ENCODE results near the gene USP54. TPM values are rescaled to one million over a fixed set of nuclear protein-coding genes. Genes with fewer than 3 reads are reported as not detected.

Gene USP54
- polyA plus RNA-seq, 1 donor from 2014 or later = 12.7 TPM

DNA sequence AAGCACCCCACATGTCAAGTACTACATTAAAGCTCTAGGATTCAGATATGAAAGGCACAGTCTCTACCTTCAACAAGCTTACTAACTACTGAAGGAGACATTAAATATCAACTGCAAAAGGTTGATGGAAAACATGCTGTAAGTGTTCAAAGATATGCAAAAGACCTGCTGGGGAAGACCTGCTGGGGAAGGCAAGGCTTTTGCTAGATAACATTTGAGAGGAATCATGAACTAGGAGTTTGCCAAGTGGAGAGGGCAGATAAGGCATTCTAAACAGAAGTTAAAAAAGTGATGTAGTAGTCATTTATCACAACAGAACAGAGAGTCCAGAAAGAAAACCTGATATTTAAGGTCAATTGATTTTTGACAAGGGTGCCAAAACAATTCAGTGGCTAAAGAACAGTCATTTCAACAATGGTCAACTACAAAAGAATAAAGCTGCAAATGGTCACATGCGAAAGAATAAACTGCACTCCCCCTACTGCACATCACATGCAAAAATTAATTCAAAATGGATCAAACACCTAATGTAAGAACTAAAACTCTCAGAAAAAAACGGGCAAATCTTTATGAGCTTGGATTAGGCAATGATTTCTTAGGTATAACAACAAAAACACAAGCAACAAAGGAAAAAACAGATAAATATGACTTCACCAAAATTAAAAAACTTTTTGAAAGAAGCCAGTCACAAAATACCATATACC lies 134.8 kb downstream of the USP54 start:
- TF ChIP-seq, protein P1, sequence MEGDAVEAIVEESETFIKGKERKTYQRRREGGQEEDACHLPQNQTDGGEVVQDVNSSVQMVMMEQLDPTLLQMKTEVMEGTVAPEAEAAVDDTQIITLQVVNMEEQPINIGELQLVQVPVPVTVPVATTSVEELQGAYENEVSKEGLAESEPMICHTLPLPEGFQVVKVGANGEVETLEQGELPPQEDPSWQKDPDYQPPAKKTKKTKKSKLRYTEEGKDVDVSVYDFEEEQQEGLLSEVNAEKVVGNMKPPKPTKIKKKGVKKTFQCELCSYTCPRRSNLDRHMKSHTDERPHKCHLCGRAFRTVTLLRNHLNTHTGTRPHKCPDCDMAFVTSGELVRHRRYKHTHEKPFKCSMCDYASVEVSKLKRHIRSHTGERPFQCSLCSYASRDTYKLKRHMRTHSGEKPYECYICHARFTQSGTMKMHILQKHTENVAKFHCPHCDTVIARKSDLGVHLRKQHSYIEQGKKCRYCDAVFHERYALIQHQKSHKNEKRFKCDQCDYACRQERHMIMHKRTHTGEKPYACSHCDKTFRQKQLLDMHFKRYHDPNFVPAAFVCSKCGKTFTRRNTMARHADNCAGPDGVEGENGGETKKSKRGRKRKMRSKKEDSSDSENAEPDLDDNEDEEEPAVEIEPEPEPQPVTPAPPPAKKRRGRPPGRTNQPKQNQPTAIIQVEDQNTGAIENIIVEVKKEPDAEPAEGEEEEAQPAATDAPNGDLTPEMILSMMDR (IDR thresholded peaks at IDR 0.05; ENCODE audit: poor library complexity, severe bottlenecking) = no peak
- no peak for TF ChIP-seq REST (IDR thresholded peaks at IDR 0.05; ENCODE audit: borderline replicate concordance)
- no peak for TF ChIP-seq EZH2 (IDR thresholded peaks at IDR 0.05; ENCODE audit: borderline replicate concordance, insufficient read depth, low read length, poor library complexity, severe bottlenecking)
- TF ChIP-seq SMC3 (conservative IDR thresholded peaks at IDR 0.05; ENCODE audit: poor library complexity) = no peak
- no peak for TF ChIP-seq POLR2AphosphoS5 (IDR thresholded peaks at IDR 0.05)
- no peak for TF ChIP-seq MXI1 (conservative IDR thresholded peaks at IDR 0.05; ENCODE audit: poor library complexity, severe bottlenecking)
- TF ChIP-seq RAD21 (conservative IDR thresholded peaks at IDR 0.05) = no peak
- no peak for TF ChIP-seq TAF1 (IDR thresholded peaks at IDR 0.05; ENCODE audit: low read depth)
- no peak for TF ChIP-seq EP300 (conservative IDR thresholded peaks at IDR 0.05; ENCODE audit: poor library complexity, severe bottlenecking)
- no peaks in the 10 kb centered on the region for H3K9me3 ChIP-seq (ENCODE audit: low read length)
- H3K9me2 ChIP-seq (ENCODE audit: insufficient read depth, low read length) = no peaks in the 10 kb centered on the region
- H3F3A ChIP-seq (ENCODE audit: insufficient read depth, low read length, poor library complexity, severe bottlenecking) = no peaks in the 10 kb centered on the region
- peaks cover 5% of the 10 kb centered on the region for H3K36me3 ChIP-seq (ENCODE audit: insufficient read depth, low read length)
- no peak overlapping the region for H3K9ac ChIP-seq (ENCODE audit: low read length)
- H2AFZ ChIP-seq (ENCODE audit: low read depth, low read length) = no peak overlapping the region
- H3K27ac ChIP-seq (ENCODE audit: low read length) = no peak overlapping the region
- H4K20me1 ChIP-seq (ENCODE audit: insufficient read depth) = no peaks in the 10 kb centered on the region
- no peaks in the 10 kb centered on the region for H3K79me2 ChIP-seq (replicated peaks; ENCODE audit: insufficient read depth, low read length)
- no peak overlapping the region for H3K4me2 ChIP-seq (ENCODE audit: low read length)
- H3K4me3 ChIP-seq (ENCODE audit: low read length) = no peak overlapping the region
- no peaks in the 10 kb centered on the region for H3K27me3 ChIP-seq (ENCODE audit: insufficient read depth, low read depth, low read length)

GRCh38 chr10:73449113-73449512 lies 142.0 kb downstream of the USP54 start:
- Histone ChIP-seq H3K4me2 (ENCODE audit: low read length) (no peak overlapping the region), H3K9me3 (ENCODE audit: low read length) (no peaks in the 10 kb centered on the region), H3K9ac (ENCODE audit: low read length) (no peak overlapping the region), H3K27ac (ENCODE audit: low read length) (no peak overlapping the region), H2AFZ (ENCODE audit: low read depth, low read length) (no peak overlapping the region), H3K27me3 (ENCODE audit: insufficient read depth, low read depth, low read length) (no peaks in the 10 kb centered on the region), H3F3A (ENCODE audit: insufficient read depth, low read length, poor library complexity, severe bottlenecking) (no peaks in the 10 kb centered on the region), H4K20me1 (ENCODE audit: insufficient read depth) (no peaks in the 10 kb centered on the region), H3K79me2 (replicated peaks; ENCODE audit: insufficient read depth, low read length) (no peaks in the 10 kb centered on the region), H3K9me2 (ENCODE audit: insufficient read depth, low read length) (no peaks in the 10 kb centered on the region), H3K36me3 (ENCODE audit: insufficient read depth, low read length) (peaks cover 5% of the 10 kb centered on the region), H3K4me3 (ENCODE audit: low read length) (no peak overlapping the region)
- TF ChIP-seq SMC3 (conservative IDR thresholded peaks at IDR 0.05; ENCODE audit: poor library complexity) (no peak), RAD21 (conservative IDR thresholded peaks at IDR 0.05) (no peak), MXI1 (conservative IDR thresholded peaks at IDR 0.05; ENCODE audit: poor library complexity, severe bottlenecking) (no peak), POLR2AphosphoS5 (IDR thresholded peaks at IDR 0.05) (no peak), TAF1 (IDR thresholded peaks at IDR 0.05; ENCODE audit: low read depth) (no peak), REST (IDR thresholded peaks at IDR 0.05; ENCODE audit: borderline replicate concordance) (no peak), EP300 (conservative IDR thresholded peaks at IDR 0.05; ENCODE audit: poor library complexity, severe bottlenecking) (no peak), EZH2 (IDR thresholded peaks at IDR 0.05; ENCODE audit: borderline replicate concordance, insufficient read depth, low read length, poor library complexity, severe bottlenecking) (no peak)
- TF ChIP-seq, protein P1 (IDR thresholded peaks at IDR 0.05; ENCODE audit: poor library complexity, severe bottlenecking) = no peak

Measured in neural cell (in vitro differentiated cells).